ENCODE measurements around the gene ZNF830. TPM values are rescaled to one million over a fixed set of nuclear protein-coding genes. Genes with fewer than 3 reads are reported as not detected.
A peak's percentile ranks its signal among the peaks of the same experiment; 100 is the strongest.

Gene ZNF830
- total and polyA plus RNA-seq, 9 donors: 13.2 to 29.0 (median 19.0) TPM

DNA sequence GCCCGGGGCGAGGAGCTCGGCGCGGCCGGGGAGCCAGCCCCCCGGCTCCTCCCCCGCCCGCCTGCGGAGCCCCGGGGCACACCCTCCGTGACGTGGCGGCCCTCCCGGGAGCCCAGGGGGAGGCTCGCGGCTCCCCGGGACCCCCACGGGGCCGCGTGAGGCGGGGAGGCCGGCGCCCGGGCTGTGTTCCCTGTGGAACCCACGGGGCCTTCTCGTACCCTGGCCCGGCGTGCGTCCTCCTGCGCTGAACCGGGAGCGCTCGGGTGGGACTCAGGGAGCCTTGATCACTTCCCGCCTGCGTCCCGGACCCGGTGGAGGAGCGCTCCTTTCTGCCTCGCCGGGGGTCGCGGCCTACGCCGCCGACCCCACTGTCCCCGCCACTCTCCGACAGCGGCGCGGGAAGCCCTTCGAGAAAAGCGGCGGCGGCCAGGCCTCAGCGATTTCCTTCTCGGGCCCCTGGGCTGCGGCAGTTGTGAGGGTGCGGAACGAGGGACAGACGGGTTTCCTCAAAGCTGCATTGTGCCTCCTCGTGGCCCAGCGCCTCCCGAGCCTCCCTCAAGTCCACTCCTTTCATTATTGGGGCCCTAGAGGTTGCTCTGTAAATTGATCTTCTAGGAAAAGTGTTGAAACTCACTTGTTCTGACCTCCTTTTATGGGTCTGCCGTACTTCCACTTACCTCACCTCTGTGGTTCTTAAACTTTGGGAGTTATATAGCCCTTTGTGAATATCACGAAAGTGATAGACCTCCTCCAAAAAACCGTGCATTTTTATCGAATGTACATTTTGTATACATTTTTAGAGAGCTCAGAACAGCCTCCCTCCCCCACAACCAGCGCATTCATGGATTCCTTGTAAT lies 19.6 kb downstream of the ZNF830 start:
- Histone ChIP-seq H3K4me3 (peak overlapping the region; percentile 84), H3K27me3 (no peaks in the 10 kb centered on the region), H3K9me3 (no peaks in the 10 kb centered on the region), H3K4me1 (ENCODE audit: insufficient read depth) (peaks cover 8% of the 10 kb centered on the region), H3K36me3 (no peaks in the 10 kb centered on the region), H3K27ac (peak overlapping the region; percentile 99 to 100)
- no peak for TF ChIP-seq POLR2A (IDR thresholded peaks at IDR 0.05)
- TF ChIP-seq, protein P1, sequence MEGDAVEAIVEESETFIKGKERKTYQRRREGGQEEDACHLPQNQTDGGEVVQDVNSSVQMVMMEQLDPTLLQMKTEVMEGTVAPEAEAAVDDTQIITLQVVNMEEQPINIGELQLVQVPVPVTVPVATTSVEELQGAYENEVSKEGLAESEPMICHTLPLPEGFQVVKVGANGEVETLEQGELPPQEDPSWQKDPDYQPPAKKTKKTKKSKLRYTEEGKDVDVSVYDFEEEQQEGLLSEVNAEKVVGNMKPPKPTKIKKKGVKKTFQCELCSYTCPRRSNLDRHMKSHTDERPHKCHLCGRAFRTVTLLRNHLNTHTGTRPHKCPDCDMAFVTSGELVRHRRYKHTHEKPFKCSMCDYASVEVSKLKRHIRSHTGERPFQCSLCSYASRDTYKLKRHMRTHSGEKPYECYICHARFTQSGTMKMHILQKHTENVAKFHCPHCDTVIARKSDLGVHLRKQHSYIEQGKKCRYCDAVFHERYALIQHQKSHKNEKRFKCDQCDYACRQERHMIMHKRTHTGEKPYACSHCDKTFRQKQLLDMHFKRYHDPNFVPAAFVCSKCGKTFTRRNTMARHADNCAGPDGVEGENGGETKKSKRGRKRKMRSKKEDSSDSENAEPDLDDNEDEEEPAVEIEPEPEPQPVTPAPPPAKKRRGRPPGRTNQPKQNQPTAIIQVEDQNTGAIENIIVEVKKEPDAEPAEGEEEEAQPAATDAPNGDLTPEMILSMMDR (IDR thresholded peaks at IDR 0.05): peak; percentile 13 to 42 (median 18)
- intact Hi-C loops (cut with DNase I): loop anchor here in 1 of 4 donors (10.0 kb wide), 1 partner anchor 104 kb away; no protein-coding TSS in a partner anchor
- peak in 4 of 5 donors; percentile 51 to 86 (median 79) for DNase-seq
- WGBS, 3 donors: 0 to 1% (median 0%) methylated on average over 20 to 68 of the region's 69 CpGs

DNA sequence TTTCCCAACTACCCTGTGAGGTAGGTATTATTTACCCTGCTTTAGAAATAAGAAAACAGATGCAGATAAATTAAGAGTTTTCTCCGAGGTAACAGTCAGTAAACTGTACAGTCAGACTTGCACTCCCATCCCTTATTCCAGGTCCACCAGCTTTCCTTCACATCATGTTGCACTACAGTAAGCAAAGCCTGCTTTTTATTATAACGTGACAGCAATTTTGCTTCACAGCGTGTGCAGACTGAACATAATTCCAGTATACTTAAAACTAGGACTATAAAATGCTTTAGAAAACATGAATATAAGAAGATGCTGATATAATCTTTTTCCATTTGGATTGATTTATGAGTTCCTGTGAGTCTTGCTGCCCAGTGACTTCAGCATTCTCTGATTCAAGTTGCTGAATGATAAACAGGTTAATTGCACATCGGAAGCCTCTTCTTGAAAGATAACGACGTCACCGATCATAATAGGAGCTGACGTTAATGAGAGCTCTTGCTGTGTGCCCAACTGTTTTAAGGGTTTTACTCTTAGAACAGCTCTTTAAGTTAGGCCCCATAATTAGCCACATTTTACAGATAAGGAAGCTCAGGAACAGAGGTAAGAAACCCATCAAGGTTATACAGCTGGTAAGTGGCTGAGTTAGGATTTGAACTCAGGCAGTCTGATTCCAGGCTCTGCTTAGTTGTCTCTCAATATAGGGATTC lies 20.4 kb downstream of the ZNF830 start:
- DNase-seq: no peak
- WGBS, 3 donors: 8 to 10% (median 9%) methylated on average over 8 of the region's 8 CpGs
- H3K27ac ChIP-seq: peak overlapping the region in 1 of 2 donors; percentile 100
- H3K27me3 ChIP-seq: no peaks in the 10 kb centered on the region
- peaks cover 8% of the 10 kb centered on the region for H3K4me1 ChIP-seq (ENCODE audit: insufficient read depth)
- intact Hi-C loops (cut with DNase I): loop anchor here in 1 of 4 donors (10.0 kb wide), 1 partner anchor 103 kb away; no protein-coding TSS in a partner anchor
- H3K36me3 ChIP-seq: no peaks in the 10 kb centered on the region
- H3K4me3 ChIP-seq: peak overlapping the region; percentile 84
- TF ChIP-seq EP300 (IDR thresholded peaks at IDR 0.05) (no peak), POLR2A (IDR thresholded peaks at IDR 0.05) (no peak)
- TF ChIP-seq, protein P1 (IDR thresholded peaks at IDR 0.05): no peak
- no peaks in the 10 kb centered on the region for H3K9me3 ChIP-seq

DNA sequence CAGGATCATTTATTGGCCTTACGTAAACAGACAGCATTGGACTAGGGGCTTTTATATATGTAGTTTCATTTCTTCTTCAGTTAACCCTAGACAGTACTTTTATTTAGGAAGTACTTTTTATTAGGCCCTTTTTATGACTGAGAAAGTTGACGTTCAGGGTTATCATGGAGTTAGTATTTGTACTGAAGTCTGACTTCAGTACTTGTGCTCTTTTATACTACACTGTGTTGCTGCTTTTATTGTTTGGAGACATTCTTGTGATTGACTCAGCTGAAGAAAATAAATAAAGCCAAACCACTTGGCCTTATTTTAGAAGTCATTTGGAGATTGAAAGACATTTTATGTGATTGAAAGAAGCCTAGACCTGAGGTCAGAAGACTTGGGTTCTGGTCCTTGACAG lies 25.9 kb downstream of the ZNF830 start:
- no peaks in the 10 kb centered on the region for H3K9me3 ChIP-seq
- no peak overlapping the region for H3K27ac ChIP-seq
- peaks cover 2% of the 10 kb centered on the region for H3K4me1 ChIP-seq (ENCODE audit: insufficient read depth)
- intact Hi-C loops (cut with DNase I): loop anchor here in 1 of 4 donors (10.0 kb wide), 1 partner anchor 98 kb away; no protein-coding TSS in a partner anchor
- no peaks in the 10 kb centered on the region for H3K36me3 ChIP-seq
- TF ChIP-seq, protein P1 (IDR thresholded peaks at IDR 0.05): no peak
- no peak for TF ChIP-seq POLR2A (IDR thresholded peaks at IDR 0.05)
- no peak for TF ChIP-seq EP300 (IDR thresholded peaks at IDR 0.05)
- no peak overlapping the region for H3K4me3 ChIP-seq
- H3K27me3 ChIP-seq: no peaks in the 10 kb centered on the region
- no peak for DNase-seq
- 84 to 89% (median 87%) methylated on average over 2 of the region's 2 CpGs for WGBS, 3 donors

DNA sequence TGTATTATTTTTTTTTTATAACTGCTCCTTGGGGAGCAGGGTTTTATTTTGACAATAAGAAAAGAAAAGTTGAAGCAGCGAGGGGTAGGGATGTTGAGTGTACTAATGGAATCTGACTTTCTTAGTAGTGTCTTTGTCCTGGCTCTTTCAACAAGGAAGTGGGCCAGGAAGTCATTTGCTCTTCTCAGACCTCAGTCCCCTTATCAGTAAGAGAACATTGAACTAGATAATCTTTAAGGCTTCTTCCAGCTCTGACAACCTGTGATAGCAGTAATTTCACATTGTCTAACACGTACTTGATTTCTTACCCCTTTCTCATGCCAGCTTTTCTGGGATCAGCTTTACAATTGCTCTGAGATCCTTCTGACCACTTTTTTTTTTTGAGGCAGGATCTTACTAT lies 27.3 kb downstream of the ZNF830 start:
- Histone ChIP-seq H3K27ac (no peak overlapping the region), H3K4me1 (ENCODE audit: insufficient read depth) (no peaks in the 10 kb centered on the region), H3K4me3 (no peak overlapping the region), H3K9me3 (no peaks in the 10 kb centered on the region), H3K27me3 (no peaks in the 10 kb centered on the region), H3K36me3 (no peaks in the 10 kb centered on the region)
- DNase-seq: no peak
- no peak for TF ChIP-seq EP300 (IDR thresholded peaks at IDR 0.05)
- TF ChIP-seq, protein P1 (IDR thresholded peaks at IDR 0.05): no peak
- TF ChIP-seq POLR2A (IDR thresholded peaks at IDR 0.05): no peak
- WGBS, 3 donors: 90 to 92% (median 90%) methylated on average over 2 of the region's 2 CpGs
- intact Hi-C loops (cut with DNase I): loop anchor here in 1 of 4 donors (10.0 kb wide), 1 partner anchor 96 kb away; no protein-coding TSS in a partner anchor

Measured in ovary (tissue), 9 donors.